ENCODE data around the gene POU2AF1. TPM values are rescaled to one million over a fixed set of nuclear protein-coding genes. Genes with fewer than 3 reads are reported as not detected.

The POU2AF1 gene
- total and polyA plus RNA-seq, 4 donors, result 0.21 to 2.0 (median 0.83) TPM

- no peak overlapping the region for H3K4me3 ChIP-seq (ENCODE audit: low read depth in 1 of 3, low read length in 3 of 3)
- H3K4me1 ChIP-seq (ENCODE audit: control insufficient read depth in 4 of 4, insufficient read depth in 4 of 4, low read length in 3 of 4), result peaks cover 3 to 32% (median 18%) of the 10 kb centered on the region in 4 donors
- no peak overlapping the region for H3K27ac ChIP-seq (ENCODE audit: low read depth in 1 of 2, low read length in 2 of 2)
- no peak overlapping the region for H3K9ac ChIP-seq (ENCODE audit: low read depth in 1 of 2, low read length in 2 of 2)
- H3K36me3 ChIP-seq (ENCODE audit: control insufficient read depth in 4 of 4, insufficient read depth in 3 of 4, low read depth in 1 of 4, low read length in 3 of 4), result no peaks in the 10 kb centered on the region
- no peak for DNase-seq (ENCODE audit: low spot score)
- no peaks in the 10 kb centered on the region for H3K9me3 ChIP-seq (ENCODE audit: control insufficient read depth in 4 of 4, low read length in 3 of 4)
- TF ChIP-seq ATF3 (IDR thresholded peaks at IDR 0.05) (no peak), FOXA2 (IDR thresholded peaks at IDR 0.05) (no peak), EGR1 (IDR thresholded peaks at IDR 0.05; ENCODE audit: low read depth in 2 of 2) (no peak), NR2F2 (IDR thresholded peaks at IDR 0.05) (no peak), GABPA (IDR thresholded peaks at IDR 0.05 in 1 of 2, conservative IDR thresholded peaks at IDR 0.05 in 1 of 2) (no peak), SP1 (IDR thresholded peaks at IDR 0.05) (no peak), FOXA1 (IDR thresholded peaks at IDR 0.05) (no peak), RAD21 (IDR thresholded peaks at IDR 0.05) (no peak), CTCF (IDR thresholded peaks at IDR 0.05; ENCODE audit: low read depth, low read length, missing input control) (no peak), YY1 (IDR thresholded peaks at IDR 0.05) (no peak), TAF1 (conservative IDR thresholded peaks at IDR 0.05) (no peak), MAX (IDR thresholded peaks at IDR 0.05) (no peak), RXRA (IDR thresholded peaks at IDR 0.05) (no peak), HNF4A (conservative IDR thresholded peaks at IDR 0.05) (no peak), REST (IDR thresholded peaks at IDR 0.05) (no peak), JUND (IDR thresholded peaks at IDR 0.05) (no peak), ZBTB33 (IDR thresholded peaks at IDR 0.05) (no peak), HNF4G (IDR thresholded peaks at IDR 0.05) (no peak)
- 97% methylated on average over 5 of the region's 5 CpGs for WGBS
- H3K27me3 ChIP-seq (ENCODE audit: control insufficient read depth in 4 of 4, insufficient read depth in 4 of 4, low read length in 3 of 4), result no peaks in the 10 kb centered on the region
These were observed 42.2 kb upstream of the POU2AF1 start for GRCh38 chr11:111421251-111421650.

All from liver (tissue), 9 donors.